GM18868 (cell line): ENCODE measurements around the gene PCSK6.
"Not testable (repeated sequence)": the region's sequence is repeated elsewhere in the genome, so short reads cannot be mapped to it uniquely, and the experiment has no call there.

Experiments used
- ATAC-seq: cut with Tn5 transposase; IDR thresholded peaks from one replicate; pipeline ENCODE4 v1.9.1; 2021; ENCODE audit warnings: mild to moderate bottlenecking, moderate library complexity; ENCODE audit not compliant: unreplicated experiment

The PCSK6 gene

DNA sequence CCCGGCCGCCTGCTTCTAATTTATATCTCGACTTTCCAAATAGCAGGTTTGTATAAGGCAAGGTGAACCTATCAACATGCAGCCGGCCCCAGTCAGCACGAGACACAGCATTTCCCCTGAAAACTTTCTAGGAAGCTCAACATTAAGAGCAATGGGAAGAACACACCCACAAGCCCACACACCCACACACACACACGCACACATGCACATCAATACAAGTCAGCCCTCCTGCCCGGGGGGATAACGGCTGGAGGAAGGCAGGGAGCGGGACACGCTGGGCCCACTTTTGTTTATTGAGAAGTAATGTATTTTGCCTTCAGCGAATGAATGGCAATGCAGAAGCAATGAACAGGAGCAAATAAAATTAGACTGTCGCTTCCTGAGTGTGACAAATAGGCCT lies 83.5 kb downstream of the PCSK6 start:
- ATAC-seq, result no peak

DNA sequence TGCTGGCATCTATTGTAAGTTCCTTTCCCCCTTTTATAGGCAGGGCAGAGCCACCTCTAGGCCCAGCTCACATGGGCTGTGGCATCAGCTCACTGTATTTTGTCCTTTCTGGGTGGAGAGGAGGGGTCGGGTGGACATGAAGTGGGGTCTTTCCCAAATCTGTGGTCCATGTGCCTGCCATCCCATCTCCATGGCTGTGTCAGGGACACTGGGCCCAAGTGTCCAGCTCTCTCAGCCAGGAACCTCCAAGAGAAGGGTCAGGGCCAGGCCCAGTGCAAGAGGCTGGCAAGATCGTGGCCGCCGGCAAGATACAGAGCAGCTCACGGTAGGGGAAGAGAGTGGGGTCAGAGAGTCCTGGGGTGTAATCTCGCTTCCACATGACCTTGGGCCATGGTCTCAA lies 85.3 kb downstream of the PCSK6 start:
- no peak for ATAC-seq

DNA sequence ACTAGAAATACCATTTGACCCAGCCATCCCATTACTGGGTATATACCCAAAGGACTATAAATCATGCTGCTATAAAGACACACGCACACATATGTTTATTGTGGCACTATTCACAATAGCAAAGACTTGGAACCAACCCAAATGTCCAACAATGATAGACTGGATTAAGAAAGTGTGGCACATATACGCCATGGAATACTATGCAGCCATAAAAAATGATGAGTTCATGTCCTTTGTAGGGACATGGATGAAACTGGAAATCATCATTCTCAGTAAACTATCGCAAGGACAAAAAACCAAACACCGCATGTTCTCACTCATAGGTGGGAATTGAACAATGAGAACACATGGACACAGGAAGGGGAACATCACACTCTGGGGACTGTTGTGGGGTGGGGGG lies 86.6 kb downstream of the PCSK6 start:
- not testable (repeated sequence) for ATAC-seq

- no peak for ATAC-seq
Observed at GRCh38 chr15:101401286-101401685, 88.2 kb downstream of the PCSK6 start.

DNA sequence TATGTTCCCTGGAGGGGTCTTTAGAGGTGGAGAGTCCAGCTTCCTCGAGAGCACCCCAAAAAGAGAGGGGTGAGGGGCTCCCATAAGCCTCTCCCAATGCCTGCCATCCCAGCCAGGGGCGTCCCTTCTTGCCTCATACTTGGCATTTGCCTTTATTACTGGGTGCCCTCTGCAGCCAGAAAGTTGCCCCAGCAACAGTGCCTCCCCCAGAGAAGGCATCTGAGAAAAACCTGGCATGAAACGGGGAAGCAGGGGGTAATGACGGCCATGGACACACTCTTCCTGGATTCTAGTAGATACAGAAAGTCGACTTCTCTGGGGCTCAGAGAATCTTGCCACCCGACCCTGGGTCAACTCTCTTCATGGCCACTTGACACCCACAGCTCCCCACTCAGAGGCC lies 90.1 kb downstream of the PCSK6 start:
- no peak for ATAC-seq

DNA sequence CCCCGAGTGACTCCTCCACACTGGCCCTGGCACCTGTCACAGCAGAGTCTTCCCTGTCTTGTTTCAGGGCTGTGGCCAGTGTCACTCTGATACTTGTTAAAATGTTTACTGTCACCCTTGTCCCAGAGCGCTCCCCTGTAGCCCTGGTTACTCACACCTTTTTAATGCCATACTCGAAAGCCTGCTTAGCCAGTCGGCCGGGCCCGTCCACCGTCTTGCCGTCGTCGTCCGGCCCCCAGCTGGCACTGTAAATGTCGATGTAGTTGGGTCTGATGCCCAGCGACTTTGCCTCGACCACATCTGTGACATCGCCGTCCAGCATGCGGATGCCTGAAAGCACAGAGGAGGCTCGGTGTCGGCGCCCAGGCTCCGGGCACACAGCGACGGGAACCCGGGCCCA lies 91.3 kb downstream of the PCSK6 start:
- ATAC-seq, result no peak

DNA sequence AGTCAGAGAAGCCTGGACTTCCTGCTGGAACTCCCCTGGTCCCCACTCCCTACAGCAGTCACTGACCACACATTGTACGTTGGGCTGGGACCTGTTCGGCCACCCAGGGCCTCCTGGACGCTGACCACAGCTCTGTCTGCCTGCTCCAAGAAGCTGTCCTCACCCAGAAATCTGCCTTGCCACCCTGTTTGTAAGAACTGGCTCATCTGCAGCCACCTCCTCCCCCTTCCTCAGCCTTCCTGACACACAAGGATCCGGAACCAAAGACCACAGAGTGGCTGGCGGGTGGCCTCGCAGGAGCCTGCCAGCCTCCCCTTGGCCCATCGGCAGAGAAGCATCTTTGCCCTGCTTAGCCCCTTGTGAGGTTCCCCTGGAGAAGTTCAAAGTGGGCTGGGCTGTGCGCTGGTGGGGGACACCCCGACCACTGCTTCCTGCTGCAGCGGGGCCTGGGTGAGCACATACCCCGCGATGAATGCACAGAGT lies 91.9 kb downstream of the PCSK6 start:
- no peak for ATAC-seq

DNA sequence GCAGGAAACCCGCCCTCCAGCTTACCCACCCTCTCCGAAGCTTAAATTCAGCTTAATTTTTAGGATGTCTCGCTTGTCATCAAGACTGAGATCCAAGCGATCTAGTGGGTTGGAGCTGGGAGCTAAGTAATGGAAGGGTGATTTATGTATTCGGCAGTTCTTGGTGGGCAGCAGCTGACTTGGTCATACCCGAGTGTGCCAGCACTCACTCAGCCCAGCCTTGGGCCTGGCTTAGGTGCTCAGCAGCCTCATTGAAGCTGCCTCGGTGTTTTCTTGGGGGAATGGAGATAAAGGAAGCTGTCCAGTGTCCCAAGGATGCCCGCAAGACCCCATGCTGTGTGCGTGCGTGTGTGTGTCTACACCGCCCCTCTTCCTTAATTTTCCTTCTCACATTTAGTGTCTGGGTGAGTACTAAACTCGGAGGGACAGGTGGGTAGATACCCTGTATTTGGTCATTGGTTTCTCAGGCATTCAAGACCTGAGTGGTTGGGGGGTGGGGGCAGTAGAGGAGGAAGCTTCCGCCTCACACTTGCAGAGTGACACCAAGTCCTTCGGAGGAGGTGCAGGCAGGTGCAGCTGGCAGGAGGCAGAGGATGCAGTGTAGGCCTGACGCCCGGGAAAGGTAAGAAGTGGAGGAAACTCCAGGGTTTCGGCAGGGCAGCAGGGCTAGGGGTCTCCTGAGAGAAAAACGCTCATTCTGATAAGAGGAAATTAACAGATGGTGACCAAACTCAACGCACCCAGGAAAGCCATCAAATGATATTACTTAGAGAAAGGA lies 92.8 kb downstream of the PCSK6 start:
- ATAC-seq, result no peak

- no peak for ATAC-seq
Observed at GRCh38 chr15:101394654-101395053, 94.9 kb downstream of the PCSK6 start.

- ATAC-seq, result no peak
Observed at GRCh38 chr15:101394056-101394630, 95.4 kb downstream of the PCSK6 start.

- ATAC-seq, result no peak
Observed at GRCh38 chr15:101393172-101393571, 96.3 kb downstream of the PCSK6 start.

- ATAC-seq, result no peak
Observed at GRCh38 chr15:101391981-101392640, 97.4 kb downstream of the PCSK6 start.

DNA sequence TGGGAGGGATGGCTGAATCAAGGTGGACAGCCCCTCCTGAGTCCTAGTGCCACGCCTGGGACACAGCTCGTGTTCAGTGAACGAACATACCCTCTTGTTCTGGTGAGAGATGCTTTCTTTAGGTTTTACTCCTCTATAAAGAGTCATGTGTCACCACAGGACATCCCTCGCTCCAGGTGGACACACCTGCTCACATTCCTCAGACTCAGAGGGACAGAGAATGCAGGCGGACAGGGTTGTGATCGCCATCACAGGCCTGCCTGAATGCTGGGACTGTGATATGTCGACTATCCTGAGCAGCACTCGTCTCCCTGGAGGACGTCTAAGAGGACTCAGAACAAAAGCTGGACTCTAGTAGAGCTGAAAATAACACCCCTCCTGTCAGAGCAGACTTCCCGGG lies 98.1 kb downstream of the PCSK6 start:
- ATAC-seq, result no peak

DNA sequence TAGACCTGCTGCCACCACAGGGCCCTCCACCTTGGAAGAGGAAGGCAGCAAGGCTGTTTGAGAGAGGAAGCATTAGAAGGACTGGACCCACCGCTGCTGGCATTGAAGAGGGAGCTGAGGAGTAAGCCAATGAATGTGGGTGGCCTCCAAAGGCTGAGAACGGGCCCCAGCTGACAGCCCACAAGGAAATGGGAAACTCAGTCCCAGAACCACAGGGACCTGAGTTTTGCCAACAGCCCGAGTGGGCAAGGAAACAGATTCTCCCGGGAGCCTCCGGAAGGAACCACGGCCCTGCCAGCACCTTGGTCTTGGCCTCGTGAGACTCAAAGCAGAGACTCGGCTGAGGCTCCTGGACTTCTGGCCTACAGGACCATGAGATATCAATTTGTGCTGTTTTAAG lies 99.0 kb downstream of the PCSK6 start:
- no peak for ATAC-seq

DNA sequence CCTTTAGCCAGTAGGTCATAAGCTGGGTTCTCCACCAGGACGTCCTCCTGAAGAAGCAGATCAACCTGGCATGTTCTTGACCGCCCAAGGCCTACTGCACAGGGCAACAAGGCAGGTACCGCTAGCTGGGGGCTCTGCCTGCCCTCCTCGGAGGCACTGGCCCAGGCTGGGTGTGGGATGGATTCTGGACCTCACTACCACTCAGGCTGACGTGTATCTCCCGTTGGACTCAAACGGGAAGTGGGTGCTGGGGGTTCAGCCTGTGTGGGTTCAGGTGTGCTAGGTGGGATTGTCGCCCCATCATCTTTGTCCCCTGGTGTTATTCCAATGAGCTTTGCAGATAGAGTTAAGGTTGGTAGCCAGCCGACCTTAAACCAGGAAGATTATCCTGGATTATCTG lies 99.4 kb downstream of the PCSK6 start:
- no peak for ATAC-seq

DNA sequence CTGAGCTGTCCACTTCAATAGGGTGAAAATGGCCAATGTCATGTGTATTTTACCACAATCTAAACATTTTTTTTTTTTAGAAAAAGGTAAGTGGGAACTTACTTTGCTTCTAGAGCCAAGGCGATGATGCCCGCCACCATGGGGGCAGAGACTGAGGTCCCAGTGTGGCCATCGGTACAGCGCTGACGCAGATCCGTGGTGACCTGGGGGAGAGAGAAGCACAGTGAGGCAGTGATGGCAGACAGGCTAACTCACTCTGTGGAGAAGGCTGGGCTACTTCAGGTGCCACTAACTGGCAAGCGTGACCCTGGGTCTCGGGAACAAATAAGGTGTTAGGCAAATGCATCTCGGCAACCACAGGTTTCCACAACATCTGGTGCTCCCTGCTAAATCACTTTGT lies 100.1 kb downstream of the PCSK6 start:
- no peak for ATAC-seq

DNA sequence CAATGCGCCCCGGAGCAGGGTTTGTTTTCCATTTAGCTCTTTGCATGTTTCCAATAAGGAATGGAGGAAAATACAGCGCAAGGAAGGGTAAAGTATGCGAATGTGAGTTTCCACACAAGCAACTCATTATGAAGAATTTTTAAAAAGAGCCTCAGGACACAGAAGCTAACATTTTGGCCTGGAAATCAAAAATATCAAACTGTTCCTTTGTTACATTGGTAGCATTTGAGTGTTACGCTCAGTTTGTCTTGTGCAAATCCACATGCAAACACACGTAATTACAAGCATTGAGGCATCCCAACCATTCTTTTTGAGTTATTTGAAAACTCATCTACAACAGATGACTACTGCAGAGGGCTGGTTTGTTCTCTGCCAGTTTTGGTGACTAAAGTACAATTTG lies 101.5 kb downstream of the PCSK6 start:
- ATAC-seq, result no peak

- ATAC-seq, result no peak
Observed at GRCh38 chr15:101387574-101387973, 101.9 kb downstream of the PCSK6 start.

- no peak for ATAC-seq
Observed at GRCh38 chr15:101386967-101387366, 102.5 kb downstream of the PCSK6 start.

DNA sequence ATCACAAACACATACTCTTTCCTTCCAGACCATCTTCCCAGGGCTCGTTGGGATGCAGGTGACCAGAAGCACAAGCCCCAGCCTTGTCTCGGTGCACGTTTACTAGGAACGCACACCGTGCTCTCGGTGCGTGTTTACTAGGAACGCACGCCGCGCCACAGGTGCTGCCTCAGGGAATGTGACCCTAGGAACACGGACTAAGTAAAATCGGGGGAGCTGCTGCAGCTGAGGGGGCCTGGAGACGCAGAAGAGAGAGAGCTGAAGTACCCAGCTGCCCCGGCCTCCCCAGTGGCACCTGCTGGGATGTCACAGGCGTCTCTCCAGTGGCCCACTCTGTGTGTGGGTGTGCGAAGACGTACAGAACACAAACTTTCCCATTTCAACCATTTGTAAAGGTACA lies 103.5 kb downstream of the PCSK6 start:
- ATAC-seq, result no peak

DNA sequence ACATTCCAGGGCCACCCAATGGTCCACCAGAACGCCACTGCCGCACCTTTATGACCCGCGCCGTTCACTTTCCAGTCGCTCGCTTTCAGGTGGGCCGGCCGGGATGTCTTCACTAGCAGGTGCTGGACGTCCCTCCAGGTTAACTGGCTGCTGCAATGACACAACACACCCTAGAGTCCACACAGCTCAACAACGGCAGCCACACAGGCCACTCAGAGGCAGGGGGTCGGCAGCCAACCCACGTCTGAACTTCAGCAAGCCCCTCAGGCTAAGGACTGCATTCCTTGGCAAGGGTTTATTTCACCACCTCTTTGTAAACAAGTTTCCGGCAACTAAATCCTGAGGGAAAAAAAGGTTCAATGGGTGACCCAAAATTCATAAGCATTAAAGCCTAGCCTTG lies 105.2 kb downstream of the PCSK6 start:
- no peak for ATAC-seq

GRCh38 chr15:101382544-101382943 lies 107.0 kb downstream of the PCSK6 start:
- no peak for ATAC-seq
